Measurements from ENCODE around the gene USF1.

Gene USF1

GRCh38 chr1:161045736-161046604 lies at the start of gene USF1:
TSS of gene USF1 (minus strand) at chr1:161045977. CDS start at chr1:161043275, 2,702 bp downstream.
- peak; percentile 92 for DNase-seq

- no peak for DNase-seq
Measured at GRCh38 chr1:161095230-161095629, 49.5 kb upstream of the USF1 start.

DNA sequence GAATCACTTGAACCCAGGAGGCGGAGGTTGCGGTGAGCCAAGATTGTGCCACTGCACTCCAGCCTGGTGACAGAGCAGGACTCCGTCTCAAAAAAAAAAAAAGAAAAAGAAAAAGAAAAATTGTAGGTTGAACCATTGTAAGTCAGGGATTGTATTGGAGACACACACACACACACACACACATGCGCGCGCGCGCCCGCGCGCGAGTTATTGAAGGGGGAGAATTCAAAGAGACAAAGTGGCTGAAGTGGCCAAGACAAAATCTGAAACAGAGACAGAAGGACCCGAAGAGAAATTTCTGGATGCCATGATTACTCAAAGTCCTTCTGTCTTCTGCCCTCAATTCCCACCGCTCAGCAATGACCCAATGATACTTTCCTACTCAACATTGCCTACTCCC lies 48.7 kb upstream of the USF1 start:
- DNase-seq = no peak

DNA sequence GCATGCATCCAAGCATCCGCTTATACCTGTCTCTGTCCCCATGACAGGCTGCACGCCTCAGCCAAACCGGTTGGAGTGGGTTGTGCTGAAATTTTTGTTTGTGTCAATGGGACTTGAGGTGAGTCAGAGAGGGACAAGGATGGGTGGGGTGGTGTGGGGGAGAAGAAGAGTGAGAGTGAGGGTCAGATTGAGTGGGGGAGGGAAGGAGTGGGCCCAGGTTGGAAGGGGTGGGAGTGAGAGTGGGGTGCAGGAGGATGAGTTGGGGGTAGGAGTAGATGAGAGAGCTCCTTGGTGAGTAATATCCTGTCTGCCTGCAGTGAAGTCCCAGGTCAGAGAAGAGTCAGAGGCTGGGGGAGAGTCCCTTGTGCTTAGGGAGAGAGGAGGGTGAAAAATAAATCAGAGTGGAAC lies 46.8 kb upstream of the USF1 start:
- no peak for DNase-seq

DNA sequence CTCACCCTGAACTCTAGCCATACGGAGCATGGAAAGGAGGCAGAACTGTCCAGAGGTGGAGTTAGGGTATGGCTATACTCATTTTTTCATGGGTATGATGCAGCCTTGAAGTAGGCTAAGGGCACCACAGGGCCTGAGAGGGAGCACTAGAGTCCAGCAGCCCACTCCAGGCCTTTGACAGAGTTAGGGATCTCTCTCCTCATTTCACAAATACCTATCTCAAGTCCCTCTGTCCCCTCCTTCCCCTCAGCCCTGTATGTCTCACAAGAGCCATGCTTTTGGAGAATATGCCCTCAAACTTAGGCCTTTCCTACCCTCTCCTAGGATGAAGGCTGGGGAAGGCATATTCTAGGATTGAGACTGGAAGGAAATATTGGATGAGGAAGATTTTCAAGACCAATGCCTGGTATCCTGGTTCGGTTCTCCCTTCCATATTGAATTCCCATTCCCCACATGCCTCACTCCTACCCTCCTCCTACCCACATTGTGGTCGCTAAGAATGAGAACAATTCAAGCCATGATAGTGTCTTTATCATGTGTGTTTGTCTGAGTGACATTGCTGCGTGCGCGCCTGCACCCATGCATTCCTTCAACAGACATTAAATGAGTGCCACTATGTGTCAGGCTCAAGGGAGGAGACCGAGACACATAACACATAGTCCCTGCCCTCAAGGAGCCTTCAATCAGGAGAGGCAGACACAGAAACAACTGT lies 46.2 kb upstream of the USF1 start:
- no peak for DNase-seq

- no peak for DNase-seq
Measured at GRCh38 chr1:161091093-161091492, 45.3 kb upstream of the USF1 start.

GRCh38 chr1:161090617-161091016 lies 44.8 kb upstream of the USF1 start:
- DNase-seq = no peak

DNA sequence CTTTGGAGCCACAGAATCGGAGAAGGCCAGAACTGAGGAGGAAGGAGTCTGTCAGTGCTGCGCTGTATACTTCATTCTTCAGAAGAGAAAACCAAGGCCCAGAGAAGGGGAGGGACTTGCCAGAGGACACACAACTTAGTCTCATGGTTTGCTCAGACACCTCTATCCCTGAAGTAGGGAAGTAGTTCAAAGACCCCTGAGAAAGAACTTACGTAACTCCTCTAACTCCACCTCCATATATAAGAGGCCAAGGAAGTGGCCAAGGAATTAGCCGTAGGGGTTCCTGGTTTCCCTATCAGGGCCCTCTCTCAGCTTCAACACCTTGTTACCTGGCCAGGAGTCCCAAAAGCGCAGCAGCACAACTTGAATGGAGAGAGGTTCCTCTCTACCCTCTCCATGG lies 44.2 kb upstream of the USF1 start:
- DNase-seq = no peak

DNA sequence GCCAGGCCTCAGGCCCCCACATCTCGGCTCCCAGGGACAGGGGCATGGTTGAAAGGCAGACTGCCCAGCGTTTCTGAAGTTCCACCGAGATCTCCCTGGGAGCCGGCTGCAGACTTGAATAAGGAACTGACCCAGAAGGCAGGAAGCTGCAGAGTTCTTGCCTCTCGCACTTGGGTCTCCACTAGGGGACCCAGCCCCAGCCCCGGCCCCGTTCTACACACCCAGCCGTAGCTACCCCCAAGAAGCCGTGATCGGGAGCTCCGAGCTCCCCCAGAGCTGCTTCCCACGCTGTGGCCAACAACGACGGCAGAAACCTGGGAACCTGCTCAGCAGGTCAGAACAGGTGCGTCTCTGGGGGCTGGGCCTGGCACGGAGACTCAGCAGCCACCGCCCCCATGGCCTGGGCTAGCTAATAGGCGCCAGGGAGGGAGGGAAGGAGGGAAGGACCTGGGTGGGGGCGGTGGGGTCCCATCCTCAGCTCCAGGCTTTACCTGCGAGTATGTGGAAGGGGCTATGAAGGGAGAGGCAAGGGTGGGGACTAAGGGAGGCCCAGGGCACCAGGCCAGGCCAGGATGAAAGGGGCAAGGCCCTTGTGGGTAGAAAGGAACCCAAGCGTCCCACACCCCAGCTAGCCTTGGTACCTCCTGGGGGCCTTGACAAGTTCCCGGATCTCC lies 43.6 kb upstream of the USF1 start, which contains the start of gene NECTIN4:
TSS of gene NECTIN4 (minus strand) at position 308 of the 674 bp plus-strand sequence. CDS start at position 46, 262 bp downstream.
- DNase-seq = no peak

- no peak for DNase-seq
Measured at GRCh38 chr1:161088587-161089110, 42.9 kb upstream of the USF1 start.

GRCh38 chr1:161086457-161086856 lies 40.7 kb upstream of the USF1 start:
- DNase-seq = no peak

GRCh38 chr1:161085165-161085564 lies 39.4 kb upstream of the USF1 start:
- no peak for DNase-seq

- DNase-seq = no peak
Measured at GRCh38 chr1:161084597-161084988, 38.8 kb upstream of the USF1 start.

DNA sequence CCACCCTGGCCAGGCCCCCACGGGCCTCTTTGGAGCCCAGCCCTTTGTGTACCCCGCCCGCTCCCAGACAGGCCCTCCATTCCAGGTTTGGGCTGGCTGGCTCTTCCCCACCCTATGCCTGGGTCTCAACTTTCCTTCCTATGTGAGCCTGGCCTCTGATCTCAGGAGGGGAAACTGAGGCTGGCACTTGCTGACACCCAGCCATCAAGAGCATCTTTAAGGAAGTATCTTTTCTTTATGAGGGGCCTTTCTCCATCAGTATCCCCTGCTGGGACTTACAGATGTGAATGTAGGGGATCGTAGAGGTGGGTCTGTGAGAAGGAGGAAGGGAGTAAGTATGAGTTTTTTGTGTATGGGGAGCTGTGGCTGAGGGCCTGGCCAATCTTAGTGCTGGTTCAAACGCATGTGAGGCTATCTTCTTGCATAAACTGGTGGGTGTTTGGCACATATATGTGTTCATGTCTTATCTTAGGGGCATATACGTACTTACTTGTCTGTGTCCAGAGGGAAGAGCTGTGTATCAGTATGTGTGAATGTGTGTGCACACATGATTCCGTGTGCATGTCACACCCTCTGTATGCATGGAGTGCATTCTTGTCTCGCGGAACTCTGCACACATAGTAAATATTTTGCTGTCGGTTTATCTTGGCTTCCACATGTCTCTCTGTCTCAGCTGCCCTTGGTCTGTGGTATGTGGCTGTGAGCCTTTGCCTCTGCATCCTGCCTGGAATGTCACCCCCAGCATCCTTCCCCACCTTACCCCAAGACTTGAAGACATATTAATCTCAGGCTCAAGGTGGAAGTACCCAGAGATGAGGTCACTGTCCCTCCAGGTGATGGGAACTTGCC lies 38.2 kb upstream of the USF1 start:
- DNase-seq = no peak

GRCh38 chr1:161082996-161083747 lies 37.4 kb upstream of the USF1 start:
- no peak for DNase-seq

DNA sequence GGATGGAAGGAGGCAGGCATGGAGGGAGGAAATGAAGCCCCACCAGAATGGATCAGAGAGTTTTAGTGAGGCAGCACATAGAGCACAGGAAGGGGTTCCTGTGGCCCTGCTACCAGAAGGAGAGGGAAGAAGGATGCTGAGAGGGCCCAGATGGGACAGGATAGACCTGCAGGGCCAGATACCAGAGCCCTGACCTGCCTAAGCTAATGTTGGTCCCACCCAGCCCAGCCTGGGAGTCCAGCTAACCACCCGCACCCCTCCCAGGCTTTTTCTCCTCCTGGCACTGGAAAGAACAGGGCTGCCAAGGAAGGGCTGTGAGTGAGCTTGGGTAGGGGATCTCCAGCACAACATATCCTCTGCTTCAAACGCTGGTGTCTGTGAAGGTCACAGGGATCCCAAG lies 36.7 kb upstream of the USF1 start:
- DNase-seq = no peak

- DNase-seq = no peak
Measured at GRCh38 chr1:161081519-161081918, 35.7 kb upstream of the USF1 start.

- no peak for DNase-seq
Measured at GRCh38 chr1:161080441-161081405, 34.9 kb upstream of the USF1 start.

GRCh38 chr1:161079436-161080110 lies 33.8 kb upstream of the USF1 start:
- no peak for DNase-seq

GRCh38 chr1:161077426-161077825 lies 31.6 kb upstream of the USF1 start:
- DNase-seq = no peak

All from activated CD4-positive, CD25-positive, alpha-beta regulatory T cell treated with anti-CD3 and anti-CD28 coated beads, Interleukin-2, amount 50 U/mL, for 72 hours (primary cell).